Measurements from ENCODE around the gene ZNF527.

DNA sequence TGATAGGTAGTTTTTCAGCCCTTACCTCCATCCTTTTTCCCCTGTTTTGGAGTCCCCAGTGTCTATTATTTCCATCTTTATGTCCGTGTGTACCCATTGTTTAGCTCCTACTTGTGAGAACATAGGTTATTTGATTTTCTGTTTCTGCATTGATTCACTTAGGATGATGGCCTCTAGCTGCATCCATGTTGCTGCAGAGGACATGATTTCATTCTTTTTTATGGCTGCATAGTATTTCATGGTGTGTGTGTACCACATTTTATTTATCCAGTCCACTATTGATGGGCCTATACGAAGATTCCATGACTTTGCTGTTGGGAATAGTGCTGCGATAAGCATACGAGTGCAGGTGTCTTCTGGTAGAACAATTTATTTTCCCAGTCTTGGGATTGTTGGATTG is 15.0 kb upstream of the ZNF527 start:
- TF ChIP-seq POLR2A (IDR thresholded peaks at IDR 0.05; ENCODE audit: low read length) (no peak), GATA1 (IDR thresholded peaks at IDR 0.05; ENCODE audit: low read depth, low read length) (no peak)

All from erythroblast (primary cell).